Upper lobe of right lung (tissue), 1 donor: ENCODE measurements around the gene TAAR6. TPM values are rescaled to one million over a fixed set of nuclear protein-coding genes. Genes with fewer than 3 reads are reported as not detected.

ENCODE experiments used
- ATAC-seq: fragments of 200-7000 bp; cut with Tn5 transposase; one replicate; pipeline ENCODE4 v1.9.1; 2020; ENCODE audit warnings: mild to moderate bottlenecking, moderate library complexity
- DNase-seq: peaks from one replicate; pipeline ENCODE4 v3.0.0-alpha.2; 2020
- H3K27ac ChIP-seq: fragments of 200-600 bp; one replicate; pipeline ENCODE4 v1.8.0; 2022
- H3K27me3 ChIP-seq: fragments of 200-600 bp; one replicate; pipeline ENCODE4 v1.8.0; 2022; ENCODE audit warnings: mild to moderate bottlenecking
- H3K36me3 ChIP-seq: fragments of 200-600 bp; one replicate; pipeline ENCODE4 v1.8.0; 2022
- H3K4me1 ChIP-seq: fragments of 200-600 bp; one replicate; pipeline ENCODE4 v1.8.0; 2022
- H3K4me3 ChIP-seq: fragments of 200-600 bp; one replicate; pipeline ENCODE4 v1.8.0; 2022; ENCODE audit warnings: mild to moderate bottlenecking
- H3K9me3 ChIP-seq: fragments of 200-600 bp; one replicate; pipeline ENCODE4 v1.8.0; 2022
- intact Hi-C: fragments of 100-400 bp; cut with DNase I; formaldehyde crosslinking; loops from one replicate; pipeline ENCODE4 v1.11.0; 2022
- long read RNA-seq: library from polyadenylated mRNA; unstranded; transcript quantifications from one replicate; pipeline ENCODE4 v2.0.0, GENCODE V29; 2021
- total RNA-seq: library from RNA; stranded (reverse); fragmentation: NEBNext Ultra II Directional; extraction: Animal tissue kit (Norgen Biotek cat#: 25700); gene quantifications from one replicate; pipeline ENCODE4 v1.2.1, GENCODE V29; 2021
- TF ChIP-seq, protein P1 (sequence below): fragments of 200-600 bp; IDR thresholded peaks from one replicate; pipeline ENCODE4 v1.8.0; 2022; ENCODE audit warnings: antibody characterized with exemption
- donor health status: DM: no; HTN: yes; CAD: no; lungs with severe emphysema.

TAAR6 gene, protein sequence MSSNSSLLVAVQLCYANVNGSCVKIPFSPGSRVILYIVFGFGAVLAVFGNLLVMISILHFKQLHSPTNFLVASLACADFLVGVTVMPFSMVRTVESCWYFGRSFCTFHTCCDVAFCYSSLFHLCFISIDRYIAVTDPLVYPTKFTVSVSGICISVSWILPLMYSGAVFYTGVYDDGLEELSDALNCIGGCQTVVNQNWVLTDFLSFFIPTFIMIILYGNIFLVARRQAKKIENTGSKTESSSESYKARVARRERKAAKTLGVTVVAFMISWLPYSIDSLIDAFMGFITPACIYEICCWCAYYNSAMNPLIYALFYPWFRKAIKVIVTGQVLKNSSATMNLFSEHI
- not detected for total RNA-seq
- long read RNA-seq = 0 reads

DNA sequence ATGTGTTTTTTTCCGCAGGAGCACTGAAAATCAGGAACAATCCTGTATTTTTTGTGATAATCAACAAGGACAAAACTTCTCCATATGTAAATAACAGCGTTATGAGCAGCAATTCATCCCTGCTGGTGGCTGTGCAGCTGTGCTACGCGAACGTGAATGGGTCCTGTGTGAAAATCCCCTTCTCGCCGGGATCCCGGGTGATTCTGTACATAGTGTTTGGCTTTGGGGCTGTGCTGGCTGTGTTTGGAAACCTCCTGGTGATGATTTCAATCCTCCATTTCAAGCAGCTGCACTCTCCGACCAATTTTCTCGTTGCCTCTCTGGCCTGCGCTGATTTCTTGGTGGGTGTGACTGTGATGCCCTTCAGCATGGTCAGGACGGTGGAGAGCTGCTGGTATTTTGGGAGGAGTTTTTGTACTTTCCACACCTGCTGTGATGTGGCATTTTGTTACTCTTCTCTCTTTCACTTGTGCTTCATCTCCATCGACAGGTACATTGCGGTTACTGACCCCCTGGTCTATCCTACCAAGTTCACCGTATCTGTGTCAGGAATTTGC lies at the start of gene TAAR6:
TAAR6 (plus strand) TSS at position 102 of the 557 bp plus-strand sequence; CDS start at position 102, 0 bp downstream.
- H3K36me3 ChIP-seq = no peaks in the 10 kb centered on the region
- TF ChIP-seq, protein P1, sequence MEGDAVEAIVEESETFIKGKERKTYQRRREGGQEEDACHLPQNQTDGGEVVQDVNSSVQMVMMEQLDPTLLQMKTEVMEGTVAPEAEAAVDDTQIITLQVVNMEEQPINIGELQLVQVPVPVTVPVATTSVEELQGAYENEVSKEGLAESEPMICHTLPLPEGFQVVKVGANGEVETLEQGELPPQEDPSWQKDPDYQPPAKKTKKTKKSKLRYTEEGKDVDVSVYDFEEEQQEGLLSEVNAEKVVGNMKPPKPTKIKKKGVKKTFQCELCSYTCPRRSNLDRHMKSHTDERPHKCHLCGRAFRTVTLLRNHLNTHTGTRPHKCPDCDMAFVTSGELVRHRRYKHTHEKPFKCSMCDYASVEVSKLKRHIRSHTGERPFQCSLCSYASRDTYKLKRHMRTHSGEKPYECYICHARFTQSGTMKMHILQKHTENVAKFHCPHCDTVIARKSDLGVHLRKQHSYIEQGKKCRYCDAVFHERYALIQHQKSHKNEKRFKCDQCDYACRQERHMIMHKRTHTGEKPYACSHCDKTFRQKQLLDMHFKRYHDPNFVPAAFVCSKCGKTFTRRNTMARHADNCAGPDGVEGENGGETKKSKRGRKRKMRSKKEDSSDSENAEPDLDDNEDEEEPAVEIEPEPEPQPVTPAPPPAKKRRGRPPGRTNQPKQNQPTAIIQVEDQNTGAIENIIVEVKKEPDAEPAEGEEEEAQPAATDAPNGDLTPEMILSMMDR = no peak
- no peak within 1 kb of the TSS for H3K4me3 ChIP-seq
- no peak for DNase-seq
- peaks cover 7% of the 10 kb centered on the region for H3K27me3 ChIP-seq
- intact Hi-C loops = no loop called here
- H3K27ac ChIP-seq = no peak within 1 kb of the TSS
- no peak for ATAC-seq
- no peaks in the 10 kb centered on the region for H3K9me3 ChIP-seq
- H3K4me1 ChIP-seq = no peaks in the 10 kb centered on the region

DNA sequence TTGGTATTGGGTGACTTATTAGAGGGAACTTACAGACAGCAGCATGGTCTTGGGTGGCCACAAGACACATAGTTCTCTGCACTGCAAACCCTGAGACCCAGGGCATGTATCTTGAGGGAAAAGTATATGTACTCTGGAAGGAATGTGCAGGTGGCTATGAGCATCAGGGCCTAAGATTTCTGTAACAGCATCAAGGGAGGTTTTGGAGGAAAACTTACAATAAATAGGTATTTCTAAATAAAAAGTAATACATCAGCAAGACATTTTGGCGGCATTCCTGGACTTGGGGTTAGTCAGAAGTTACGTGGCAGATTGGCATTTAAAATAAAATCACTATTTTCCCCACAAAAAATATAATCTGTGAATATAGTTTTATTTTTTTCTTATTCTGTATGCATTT lies 49.2 kb upstream of the TAAR6 start:
- H3K36me3 ChIP-seq = no peaks in the 10 kb centered on the region
- DNase-seq = no peak
- TF ChIP-seq, protein P1 = no peak
- H3K27me3 ChIP-seq = no peaks in the 10 kb centered on the region
- no peaks in the 10 kb centered on the region for H3K9me3 ChIP-seq
- H3K4me1 ChIP-seq = no peaks in the 10 kb centered on the region
- no peak overlapping the region for H3K27ac ChIP-seq
- no peak overlapping the region for H3K4me3 ChIP-seq
- ATAC-seq = no peak
- intact Hi-C loops = no loop called here

DNA sequence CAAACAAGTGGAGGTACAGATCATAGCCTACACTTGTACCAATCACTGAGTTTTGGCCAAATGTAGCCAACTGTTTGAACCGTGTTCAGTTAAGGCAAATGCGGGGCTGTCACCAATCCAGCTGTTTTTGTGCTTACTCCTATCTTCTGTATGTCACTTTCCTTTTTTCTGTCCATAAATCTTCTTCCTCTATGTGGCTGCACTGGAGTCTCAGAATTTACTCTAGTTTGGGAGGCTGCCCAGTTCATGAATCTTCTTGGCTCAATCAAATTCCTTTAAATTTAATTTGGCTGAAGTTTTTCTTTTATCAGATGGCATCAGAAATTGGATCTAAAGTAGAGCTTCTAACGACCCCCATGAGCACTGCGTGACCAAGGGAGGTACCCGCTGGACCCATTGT lies 45.5 kb upstream of the TAAR6 start:
- Histone ChIP-seq H3K27me3 (peaks cover 6% of the 10 kb centered on the region), H3K9me3 (no peaks in the 10 kb centered on the region), H3K27ac (no peak overlapping the region), H3K36me3 (no peaks in the 10 kb centered on the region), H3K4me3 (no peak overlapping the region), H3K4me1 (no peaks in the 10 kb centered on the region)
- intact Hi-C loops = no loop called here
- TF ChIP-seq, protein P1 = no peak
- ATAC-seq (no peak), DNase-seq (no peak)

DNA sequence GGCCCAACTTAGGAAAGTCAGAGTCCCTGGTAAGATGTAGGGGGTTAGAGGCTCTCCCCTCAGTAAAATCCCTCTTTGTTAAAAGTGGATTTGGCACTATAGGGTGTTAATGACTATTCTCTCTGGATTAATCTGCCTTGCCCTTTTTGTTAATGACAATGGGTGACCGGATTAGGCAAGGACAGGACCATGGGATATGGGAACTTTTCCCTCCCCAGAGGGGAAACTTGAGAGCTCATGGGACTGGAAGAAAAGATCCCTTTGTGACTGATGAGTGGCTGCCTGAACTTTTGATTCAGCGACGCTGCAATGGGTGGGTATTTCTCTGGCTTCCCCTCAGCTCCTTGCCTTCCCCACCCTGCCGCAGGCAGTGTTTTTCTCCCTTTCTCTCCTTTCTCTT lies 44.3 kb upstream of the TAAR6 start:
- intact Hi-C loops = no loop called here
- DNase-seq = no peak
- ATAC-seq = no peak

DNA sequence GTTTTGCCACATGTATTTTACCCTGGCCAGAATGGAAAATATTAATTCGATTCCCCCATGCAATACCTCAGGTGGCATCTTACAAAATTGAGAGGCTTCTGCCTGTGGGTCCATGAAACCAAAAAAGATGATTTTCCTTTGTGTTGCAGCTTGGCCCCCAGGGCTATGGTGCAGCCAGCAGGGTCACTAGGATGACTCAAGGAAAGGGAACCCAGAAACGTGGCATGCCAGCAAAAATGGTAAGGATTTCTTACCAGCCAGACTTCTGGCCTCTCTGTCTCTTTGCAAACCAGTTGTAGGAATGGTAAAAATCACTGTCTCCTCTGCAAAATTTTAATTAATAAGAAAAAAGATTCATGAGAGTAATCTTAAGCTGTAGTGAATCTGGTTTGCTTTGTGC lies 43.7 kb upstream of the TAAR6 start:
- peaks cover 11% of the 10 kb centered on the region for H3K27me3 ChIP-seq
- H3K36me3 ChIP-seq = no peaks in the 10 kb centered on the region
- DNase-seq (no peak), ATAC-seq (no peak)
- H3K4me1 ChIP-seq = no peaks in the 10 kb centered on the region
- no peaks in the 10 kb centered on the region for H3K9me3 ChIP-seq
- H3K4me3 ChIP-seq = no peak overlapping the region
- TF ChIP-seq, protein P1 = no peak
- intact Hi-C loops = no loop called here
- H3K27ac ChIP-seq = no peak overlapping the region

More for the DNA sequence above, 44.3 kb upstream of the TAAR6 start:
- H3K4me1 ChIP-seq = no peaks in the 10 kb centered on the region
- H3K36me3 ChIP-seq = no peaks in the 10 kb centered on the region
- H3K27me3 ChIP-seq = peaks cover 11% of the 10 kb centered on the region
- no peak overlapping the region for H3K4me3 ChIP-seq
- no peak overlapping the region for H3K27ac ChIP-seq
- H3K9me3 ChIP-seq = no peaks in the 10 kb centered on the region
- TF ChIP-seq, protein P1 = no peak
